ENCODE results near the gene PAX2. TPM values are rescaled to one million over a fixed set of nuclear protein-coding genes. Genes with fewer than 3 reads are reported as not detected.
A peak's percentile ranks its signal among the peaks of the same experiment; 100 is the strongest.
"Not testable (repeated sequence)": the region's sequence is repeated elsewhere in the genome, so short reads cannot be mapped to it uniquely, and the experiment has no call there.

Gene PAX2
- total RNA-seq (2014; rRNA removed; shearing (Covaris generic)) (not detected in 2 replicates), polyA plus RNA-seq (2016; fragmentation: Nextera tagmentation; extraction: Ambion mirVana) (not detected in 2 replicates)

- Histone ChIP-seq H3K4me3 (no peak within 1 kb of the TSS), H3K27me3 (replicated peaks; ENCODE audit: insufficient read depth) (peaks cover 97% of the 10 kb centered on the region), H3K79me2 (ENCODE audit: insufficient read depth) (no peaks in the 10 kb centered on the region), H3K36me3 (ENCODE audit: low read depth) (no peaks in the 10 kb centered on the region), H4K20me1 (ENCODE audit: insufficient read depth) (no peaks in the 10 kb centered on the region), H2AFZ (no peak within 1 kb of the TSS), H3K27ac (no peak within 1 kb of the TSS), H3K9me2 (ENCODE audit: insufficient read depth) (no peaks in the 10 kb centered on the region), H3K4me2 (ENCODE audit: unreplicated experiment) (no peak within 1 kb of the TSS), H3K9ac (no peak within 1 kb of the TSS), H3K9me3 (ENCODE audit: low read depth) (no peaks in the 10 kb centered on the region), H3F3A (ENCODE audit: insufficient read depth) (no peaks in the 10 kb centered on the region), H3K4me1 (ENCODE audit: insufficient read depth) (no peaks in the 10 kb centered on the region)
- 3% methylated on average over 30 to 73 of the region's 75 CpGs for WGBS, 2 experiments (ENCODE audit: low coverage in 1 of 2, low lambda C conversion rate in 2 of 2, missing lambda C conversion rate in 2 of 2)
- in situ Hi-C loops (cut with MboI): no loop called here
- DNase-seq: no peak
- TF ChIP-seq EZH2 (IDR thresholded peaks at IDR 0.05; ENCODE audit: insufficient read depth, poor library complexity, severe bottlenecking): peak; percentile 91
- no peak for TF ChIP-seq EZH2phosphoT487 (IDR thresholded peaks at IDR 0.05; ENCODE audit: insufficient read depth, low read depth)
These were observed at the start of gene PAX2 for GRCh38 chr10:100744987-100745881. Gene PAX2, plus strand, starts transcription at chr10:100745582. Its CDS starts 679 bp downstream, at chr10:100746261.

- H3K27me3 ChIP-seq (replicated peaks; ENCODE audit: insufficient read depth): peaks cover 31% of the 10 kb centered on the region
- in situ Hi-C loops (cut with MboI): no loop called here
- WGBS, 2 experiments (ENCODE audit: low coverage in 1 of 2, low lambda C conversion rate in 2 of 2, missing lambda C conversion rate in 2 of 2): 32 to 40% methylated on average over 2 of the region's 2 CpGs
- no peak overlapping the region for H3K4me3 ChIP-seq
- DNase-seq: no peak
- H4K20me1 ChIP-seq (ENCODE audit: insufficient read depth): no peaks in the 10 kb centered on the region
- no peaks in the 10 kb centered on the region for H3K36me3 ChIP-seq (ENCODE audit: low read depth)
- H3K4me1 ChIP-seq (ENCODE audit: insufficient read depth): no peaks in the 10 kb centered on the region
- H2AFZ ChIP-seq: no peak overlapping the region
- no peak for TF ChIP-seq EZH2 (IDR thresholded peaks at IDR 0.05; ENCODE audit: insufficient read depth, poor library complexity, severe bottlenecking)
- no peak for TF ChIP-seq EZH2phosphoT487 (IDR thresholded peaks at IDR 0.05; ENCODE audit: insufficient read depth, low read depth)
- no peaks in the 10 kb centered on the region for H3K9me3 ChIP-seq (ENCODE audit: low read depth)
- H3F3A ChIP-seq (ENCODE audit: insufficient read depth): no peaks in the 10 kb centered on the region
- no peak overlapping the region for H3K9ac ChIP-seq
- no peaks in the 10 kb centered on the region for H3K79me2 ChIP-seq (ENCODE audit: insufficient read depth)
- no peak overlapping the region for H3K27ac ChIP-seq
- H3K4me2 ChIP-seq (ENCODE audit: unreplicated experiment): no peak overlapping the region
- no peaks in the 10 kb centered on the region for H3K9me2 ChIP-seq (ENCODE audit: insufficient read depth)
These were observed 48.9 kb upstream of the PAX2 start for GRCh38 chr10:100696477-100696901.

GRCh38 chr10:100697070-100697469 lies 48.3 kb upstream of the PAX2 start:
- Histone ChIP-seq H3K9ac (no peak overlapping the region), H3K4me3 (no peak overlapping the region), H4K20me1 (ENCODE audit: insufficient read depth) (no peaks in the 10 kb centered on the region), H3K27me3 (replicated peaks; ENCODE audit: insufficient read depth) (peaks cover 31% of the 10 kb centered on the region), H2AFZ (no peak overlapping the region), H3K79me2 (ENCODE audit: insufficient read depth) (no peaks in the 10 kb centered on the region), H3K9me3 (ENCODE audit: low read depth) (no peaks in the 10 kb centered on the region), H3F3A (ENCODE audit: insufficient read depth) (no peaks in the 10 kb centered on the region), H3K9me2 (ENCODE audit: insufficient read depth) (no peaks in the 10 kb centered on the region), H3K36me3 (ENCODE audit: low read depth) (no peaks in the 10 kb centered on the region), H3K27ac (no peak overlapping the region), H3K4me2 (ENCODE audit: unreplicated experiment) (no peak overlapping the region), H3K4me1 (ENCODE audit: insufficient read depth) (no peaks in the 10 kb centered on the region)
- in situ Hi-C loops (cut with MboI): no loop called here
- WGBS, 2 experiments (ENCODE audit: low coverage in 1 of 2, low lambda C conversion rate in 2 of 2, missing lambda C conversion rate in 2 of 2): 39 to 42% methylated on average over 1 of the region's 1 CpG
- TF ChIP-seq EZH2phosphoT487 (IDR thresholded peaks at IDR 0.05; ENCODE audit: insufficient read depth, low read depth) (no peak), EZH2 (IDR thresholded peaks at IDR 0.05; ENCODE audit: insufficient read depth, poor library complexity, severe bottlenecking) (no peak)
- peak; percentile 51 for DNase-seq

- in situ Hi-C loops (cut with MboI): no loop called here
- Histone ChIP-seq H3F3A (ENCODE audit: insufficient read depth) (no peaks in the 10 kb centered on the region), H3K27ac (no peak overlapping the region), H3K27me3 (replicated peaks; ENCODE audit: insufficient read depth) (peaks cover 31% of the 10 kb centered on the region), H3K36me3 (ENCODE audit: low read depth) (no peaks in the 10 kb centered on the region), H3K9me3 (ENCODE audit: low read depth) (no peaks in the 10 kb centered on the region), H3K9ac (no peak overlapping the region), H3K4me1 (ENCODE audit: insufficient read depth) (no peaks in the 10 kb centered on the region), H3K9me2 (ENCODE audit: insufficient read depth) (no peaks in the 10 kb centered on the region), H2AFZ (no peak overlapping the region), H3K4me3 (no peak overlapping the region), H3K79me2 (ENCODE audit: insufficient read depth) (no peaks in the 10 kb centered on the region), H4K20me1 (ENCODE audit: insufficient read depth) (no peaks in the 10 kb centered on the region), H3K4me2 (ENCODE audit: unreplicated experiment) (no peak overlapping the region)
- no peak for TF ChIP-seq EZH2 (IDR thresholded peaks at IDR 0.05; ENCODE audit: insufficient read depth, poor library complexity, severe bottlenecking)
- TF ChIP-seq EZH2phosphoT487 (IDR thresholded peaks at IDR 0.05; ENCODE audit: insufficient read depth, low read depth): no peak
- DNase-seq: no peak
- WGBS, 2 experiments (ENCODE audit: low coverage in 1 of 2, low lambda C conversion rate in 2 of 2, missing lambda C conversion rate in 2 of 2): 41 to 49% methylated on average over 4 of the region's 4 CpGs
These were observed 47.8 kb upstream of the PAX2 start for GRCh38 chr10:100697631-100698030.

GRCh38 chr10:100701704-100702103 lies 43.7 kb upstream of the PAX2 start:
- H3K4me2 ChIP-seq (ENCODE audit: unreplicated experiment); H4K20me1 ChIP-seq (ENCODE audit: insufficient read depth); in situ Hi-C loops (cut with MboI); H3K4me1 ChIP-seq (ENCODE audit: insufficient read depth); H3K9ac ChIP-seq; H3K4me3 ChIP-seq; H3F3A ChIP-seq (ENCODE audit: insufficient read depth); H3K9me3 ChIP-seq (ENCODE audit: low read depth); H3K27ac ChIP-seq; DNase-seq; H3K36me3 ChIP-seq (ENCODE audit: low read depth); H3K79me2 ChIP-seq (ENCODE audit: insufficient read depth); H2AFZ ChIP-seq; H3K9me2 ChIP-seq (ENCODE audit: insufficient read depth): not testable (repeated sequence)
- WGBS, 2 experiments (ENCODE audit: low coverage in 1 of 2, low lambda C conversion rate in 2 of 2, missing lambda C conversion rate in 2 of 2): 31 to 33% methylated on average over 1 to 2 of the region's 2 CpGs
- peaks cover 22% of the 10 kb centered on the region for H3K27me3 ChIP-seq (replicated peaks; ENCODE audit: insufficient read depth)
